ENCODE results near the gene DNPEP. TPM values are rescaled to one million over a fixed set of nuclear protein-coding genes. Genes with fewer than 3 reads are reported as not detected.

The DNPEP gene
- 52.6 and 57.3 TPM in 2 replicates for total RNA-seq

GRCh38 chr2:219387306-219388120, at the start of gene DNPEP:
DNPEP (minus strand) TSS chr2:219387912; CDS start chr2:219387794, 118 bp downstream.

GRCh38 chr2:219434718-219435525, 47.2 kb upstream of the DNPEP start, which contains the start of gene SPEG:
SPEG (plus strand) TSS chr2:219434843; CDS start chr2:219434978, 135 bp downstream.

GRCh38 chr2:219418155-219419011, 30.7 kb upstream of the DNPEP start, which contains the start of gene DES:
DES (plus strand) TSS chr2:219418377; CDS start chr2:219418463, 86 bp downstream.

GRCh38 chr2:219332542-219332941, 55.2 kb downstream of the DNPEP start, which contains the start of gene RESP18:
RESP18 (minus strand) TSS chr2:219332744.

Other genes starting within 250 kb of the DNPEP start
- 11.3 and 15.8 TPM in 2 replicates for gene NHEJ1, start 227.1 kb downstream of the DNPEP start, total RNA-seq
- gene SLC23A3, start 217.9 kb downstream of the DNPEP start, total RNA-seq: 0.89 and 2.8 TPM in 2 replicates
- 20.5 and 22.7 TPM in 2 replicates for gene CNPPD1, start 211.0 kb downstream of the DNPEP start, total RNA-seq
- gene RETREG2, start 209.6 kb downstream of the DNPEP start, total RNA-seq: 55.4 and 60.6 TPM in 2 replicates
- gene ZFAND2B, start 181.1 kb downstream of the DNPEP start, total RNA-seq: 11.0 and 16.0 TPM in 2 replicates
- gene ABCB6, start 169.0 kb downstream of the DNPEP start, total RNA-seq: 28.1 and 52.0 TPM in 2 replicates
- 31.8 and 40.6 TPM in 2 replicates for gene ATG9A, start 158.3 kb downstream of the DNPEP start, total RNA-seq
- gene ANKZF1, start 158.1 kb downstream of the DNPEP start, total RNA-seq: 35.3 and 38.6 TPM in 2 replicates
- 10.0 and 13.7 TPM in 2 replicates for gene GLB1L, start 142.5 kb downstream of the DNPEP start, total RNA-seq
- 37.2 and 42.2 TPM in 2 replicates for gene STK16, start 142.4 kb downstream of the DNPEP start, total RNA-seq
- not detected in 2 replicates for gene TUBA4B, start 134.7 kb downstream of the DNPEP start, total RNA-seq
- gene TUBA4A, start 134.0 kb downstream of the DNPEP start, total RNA-seq: 6.5 and 6.6 TPM in 2 replicates
- gene DNAJB2, start 108.5 kb downstream of the DNPEP start, total RNA-seq: 37.7 and 59.8 TPM in 2 replicates
- 66.2 and 67.6 TPM in 2 replicates for gene PTPRN, start 78.5 kb downstream of the DNPEP start, total RNA-seq
- gene RESP18, start 55.2 kb downstream of the DNPEP start, total RNA-seq: not detected in 2 replicates
- 5.3 and 6.1 TPM in 2 replicates for gene DES, start 30.5 kb upstream of the DNPEP start, total RNA-seq
- gene SPEG, start 46.9 kb upstream of the DNPEP start, total RNA-seq: 36.2 and 61.6 TPM in 2 replicates
- 52.9 and 67.4 TPM in 2 replicates for gene GMPPA, start 111.0 kb upstream of the DNPEP start, total RNA-seq
- gene ASIC4, start 126.6 kb upstream of the DNPEP start, total RNA-seq: under 0.01 and 0.09 TPM in 2 replicates
- 519 and 687 TPM in 2 replicates for gene CHPF, start 155.9 kb upstream of the DNPEP start, total RNA-seq
- gene TMEM198, start 156.1 kb upstream of the DNPEP start, total RNA-seq: 0.88 and 1.2 TPM in 2 replicates
- 43.1 and 51.8 TPM in 2 replicates for gene OBSL1, start 183.6 kb upstream of the DNPEP start, total RNA-seq
- gene INHA, start 184.4 kb upstream of the DNPEP start, total RNA-seq: 0.55 TPM in 1 of 2 replicates, not detected in the other
- gene STK11IP, start 209.9 kb upstream of the DNPEP start, total RNA-seq: 13.1 and 15.6 TPM in 2 replicates
- 2.7 and 6.6 TPM in 2 replicates for gene SLC4A3, start 239.7 kb upstream of the DNPEP start, total RNA-seq

Measured in smooth muscle cell of the umbilical artery (primary cell).